Fibroblast of peridontal ligament (primary cell): ENCODE data around the gene MSI2.
"Not testable (repeated sequence)": the region's sequence is repeated elsewhere in the genome, so short reads cannot be mapped to it uniquely, and the experiment has no call there.

Source experiments
- DNase-seq: peaks from one replicate; pipeline ENCODE4 v3.0.0-alpha.2; 2010; ENCODE audit errors: extremely low read depth

Gene MSI2

DNA sequence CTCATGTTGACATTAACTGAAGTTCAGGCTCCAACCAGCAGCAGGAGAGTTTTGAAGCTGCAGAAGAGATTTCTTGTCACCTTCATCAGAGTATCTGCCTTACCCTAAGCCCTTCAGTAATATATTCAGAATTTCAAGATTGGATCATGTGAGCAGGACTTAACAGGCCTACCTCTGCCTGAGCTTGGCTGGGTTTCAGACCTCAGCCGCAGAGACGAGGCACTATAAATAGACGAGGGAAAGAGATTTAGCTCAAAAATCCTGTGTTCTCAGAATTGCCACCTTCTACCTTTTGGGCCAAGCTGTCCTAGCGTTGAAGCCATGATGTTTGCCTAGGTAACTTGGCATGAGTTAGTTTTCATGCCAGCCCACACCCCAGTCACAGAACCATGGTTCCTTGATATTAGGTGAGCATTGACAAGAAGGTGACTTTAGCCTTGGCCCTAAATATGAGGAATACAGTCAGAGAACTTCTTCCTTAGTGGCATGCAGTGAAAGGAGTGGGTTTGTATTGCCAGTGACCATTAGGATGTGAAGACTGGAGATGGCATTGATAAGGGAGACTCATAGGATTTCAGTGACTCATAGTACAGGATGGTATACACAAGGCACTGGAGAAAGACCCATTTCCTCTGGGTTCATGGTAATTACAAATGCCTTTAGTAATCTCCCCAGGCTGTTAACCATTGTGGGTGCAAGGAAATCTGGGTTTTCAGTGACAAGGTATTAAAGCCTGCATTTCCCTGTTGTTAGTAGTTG, 224.3 kb downstream of the MSI2 start:
- peak; percentile 4 for DNase-seq

DNA sequence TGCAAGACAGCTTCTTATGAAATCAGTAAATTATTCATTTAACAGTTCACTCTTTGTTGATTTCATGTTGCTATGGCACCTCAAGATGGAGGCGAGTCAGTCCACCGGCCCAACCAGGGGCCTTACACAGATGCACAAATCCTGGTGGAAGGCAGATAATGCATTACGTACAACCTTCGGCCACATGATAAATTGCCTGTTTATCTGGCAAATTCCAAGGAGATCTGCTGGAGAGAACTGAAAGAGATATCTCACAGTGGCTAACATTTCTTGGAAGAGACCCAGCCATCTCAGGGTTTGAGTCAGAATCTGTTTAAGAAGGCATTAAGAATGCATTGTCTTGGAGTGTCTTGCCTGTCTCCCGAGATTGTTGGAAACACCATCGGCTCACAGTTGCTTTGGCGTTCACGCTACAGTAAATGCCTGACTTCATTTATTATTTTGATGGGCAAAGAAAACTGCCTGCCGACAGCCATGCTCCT, 225.6 kb downstream of the MSI2 start:
- DNase-seq = peak; percentile 86

DNA sequence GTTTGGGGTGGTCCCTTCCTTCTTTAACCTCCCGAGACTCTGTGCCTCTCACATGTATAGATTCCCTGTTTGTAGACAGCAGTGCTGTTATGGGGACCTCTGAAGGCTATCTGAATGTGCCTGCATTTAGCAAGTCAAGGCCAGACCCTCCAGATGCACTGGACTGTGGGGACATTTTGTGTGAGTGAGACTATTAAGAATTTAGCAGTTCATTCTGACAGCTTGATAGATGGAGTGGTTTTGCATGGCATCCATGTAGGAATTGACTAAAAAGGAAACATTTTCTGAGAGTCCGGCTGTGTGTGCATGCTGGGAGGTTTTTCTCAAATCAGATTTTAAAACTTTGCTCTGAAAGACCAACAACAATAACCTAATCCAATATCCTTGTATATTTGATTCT, 226.3 kb downstream of the MSI2 start:
- DNase-seq = no peak

DNA sequence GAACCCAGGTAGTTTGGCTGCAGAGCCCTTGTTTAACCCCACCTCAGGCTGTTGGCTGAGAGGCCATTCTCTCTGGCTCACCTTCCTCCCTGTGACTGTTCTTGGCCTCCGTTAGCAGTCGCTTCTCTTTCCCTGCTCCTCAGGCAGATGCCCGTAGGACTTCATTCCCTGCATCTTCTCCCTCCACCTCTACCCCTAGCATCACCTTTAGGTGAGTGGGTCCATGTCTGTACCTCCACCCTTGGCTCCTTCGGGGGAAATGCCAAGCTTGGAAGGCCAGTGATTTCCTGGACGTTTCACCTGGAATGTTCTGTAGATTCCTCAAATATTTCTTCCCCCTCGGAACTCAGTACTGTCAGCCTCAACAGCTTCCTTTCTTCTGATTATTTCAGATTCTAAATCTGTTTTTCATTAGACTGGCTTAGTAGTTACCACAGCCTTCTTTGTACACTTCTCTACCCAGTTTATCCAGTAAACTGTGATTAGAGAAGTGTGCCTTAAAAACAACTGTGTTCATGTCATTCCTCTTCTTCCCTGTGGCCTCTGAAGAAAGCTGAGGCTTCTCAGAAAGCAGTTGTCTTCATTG, 227.9 kb downstream of the MSI2 start:
- DNase-seq = peak; percentile 50

DNA sequence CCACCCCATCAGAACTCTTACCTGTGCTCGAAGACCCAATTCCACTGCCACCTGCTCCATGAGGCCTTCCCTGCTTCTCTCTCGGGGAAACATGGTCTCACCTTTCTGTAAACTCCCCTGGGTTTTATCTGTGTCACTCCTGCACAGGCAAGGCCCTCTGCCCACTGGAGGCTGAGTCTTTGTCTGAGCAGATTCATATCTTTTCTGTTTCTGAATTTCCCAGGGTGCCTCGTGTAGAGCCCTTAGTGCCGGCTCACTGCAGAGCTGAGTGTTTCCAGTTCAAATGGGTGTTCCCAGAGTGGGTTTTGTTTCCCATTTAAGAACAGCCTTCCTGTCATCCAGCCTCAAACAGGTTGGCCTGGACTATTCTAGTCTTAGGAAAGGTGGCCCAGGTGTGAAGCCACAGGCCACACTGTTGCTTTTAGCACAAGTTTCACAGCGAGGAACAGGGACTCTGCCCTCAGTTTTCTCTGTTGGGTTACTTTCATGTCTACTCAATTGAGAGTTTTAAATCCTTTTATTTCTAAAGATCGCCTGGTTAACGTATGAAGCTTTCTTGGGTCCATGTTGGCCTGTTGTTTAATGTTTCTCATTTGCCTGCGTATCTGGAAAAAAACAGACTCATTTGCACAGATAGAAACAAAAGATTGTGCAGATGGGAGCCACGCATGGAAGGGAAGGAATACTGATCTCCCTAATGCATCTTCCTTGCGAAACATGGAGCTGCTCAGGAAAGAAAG, 228.7 kb downstream of the MSI2 start:
- no peak for DNase-seq

DNA sequence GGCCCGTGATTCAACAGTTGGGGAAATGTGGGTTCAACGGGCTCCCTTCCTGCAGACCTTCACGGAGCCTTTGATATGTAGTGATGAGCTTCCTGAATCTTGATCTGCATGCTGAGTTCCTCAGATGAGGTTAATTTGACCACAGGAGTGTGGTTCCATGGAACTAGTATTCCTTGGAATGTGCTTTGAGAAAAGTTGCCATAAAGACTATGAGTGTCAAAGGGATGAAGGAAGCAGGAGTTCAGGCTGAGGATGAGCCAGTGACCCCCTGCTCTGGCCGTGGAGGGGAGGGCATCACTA, 229.2 kb downstream of the MSI2 start:
- no peak for DNase-seq

DNA sequence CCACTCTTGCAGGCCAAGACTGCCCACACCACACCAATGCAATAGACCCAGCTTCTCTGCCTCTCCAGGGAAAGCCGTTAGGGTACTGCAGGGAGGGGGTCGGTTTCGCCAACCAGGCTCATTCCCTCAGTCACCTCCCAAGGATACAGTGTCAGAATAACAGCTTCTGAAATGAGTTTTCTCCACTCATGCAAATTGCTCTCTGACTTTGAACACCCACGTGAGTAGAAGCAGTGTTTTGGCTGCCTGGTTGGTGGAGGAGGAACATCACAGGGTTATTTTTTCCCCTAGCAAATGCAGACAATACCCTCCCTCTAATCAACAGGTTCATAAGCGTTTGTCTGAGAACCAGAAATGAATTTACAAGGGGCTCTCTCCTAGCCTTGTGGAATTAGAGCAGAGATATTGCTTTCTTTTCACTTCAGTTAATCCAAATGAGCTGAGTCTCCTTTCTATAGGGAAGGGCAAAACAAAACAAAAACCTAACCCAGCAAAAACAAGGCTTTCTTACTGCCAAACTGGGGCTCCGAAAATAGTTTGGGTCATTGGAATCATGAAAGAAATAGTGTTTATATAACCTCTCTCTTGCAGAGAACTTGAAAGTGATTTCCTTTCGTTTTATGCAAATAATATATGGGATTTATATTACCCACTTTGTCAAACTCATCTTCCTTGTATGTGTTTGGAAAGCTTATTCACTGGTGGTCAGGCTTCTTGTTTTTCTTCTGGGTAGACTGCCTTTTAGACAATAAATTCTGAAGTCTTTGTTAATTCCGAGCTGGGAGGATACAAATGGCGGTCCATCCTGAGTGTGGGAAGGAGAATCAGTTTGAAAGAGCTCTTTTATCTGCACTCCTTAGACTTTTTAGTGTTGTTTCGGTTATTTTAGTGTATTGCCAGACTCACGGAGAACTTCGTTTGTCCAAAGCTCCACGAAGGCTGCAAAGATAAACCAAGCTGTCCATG, 229.9 kb downstream of the MSI2 start:
- no peak for DNase-seq

DNA sequence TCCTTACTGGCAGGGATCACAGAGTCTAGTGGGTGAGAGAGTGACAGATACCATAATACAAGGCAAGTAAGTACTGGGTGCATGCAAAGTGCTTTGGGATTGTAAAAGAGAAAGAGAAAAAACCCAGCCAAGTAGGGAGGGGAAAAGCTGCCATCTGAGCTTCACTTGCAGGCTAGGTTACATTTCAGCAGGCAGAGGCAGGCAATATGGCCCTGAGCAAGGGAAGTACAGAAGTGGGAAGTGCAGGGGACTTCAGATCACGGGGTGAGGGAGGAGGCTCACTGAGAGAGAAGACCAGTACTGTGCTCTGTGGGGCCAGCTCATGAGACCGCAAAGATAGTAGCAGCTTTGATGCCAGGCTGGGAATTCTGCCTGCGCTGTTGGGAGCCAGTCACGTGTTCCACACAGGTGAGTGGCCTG, 230.6 kb downstream of the MSI2 start:
- no peak for DNase-seq

DNA sequence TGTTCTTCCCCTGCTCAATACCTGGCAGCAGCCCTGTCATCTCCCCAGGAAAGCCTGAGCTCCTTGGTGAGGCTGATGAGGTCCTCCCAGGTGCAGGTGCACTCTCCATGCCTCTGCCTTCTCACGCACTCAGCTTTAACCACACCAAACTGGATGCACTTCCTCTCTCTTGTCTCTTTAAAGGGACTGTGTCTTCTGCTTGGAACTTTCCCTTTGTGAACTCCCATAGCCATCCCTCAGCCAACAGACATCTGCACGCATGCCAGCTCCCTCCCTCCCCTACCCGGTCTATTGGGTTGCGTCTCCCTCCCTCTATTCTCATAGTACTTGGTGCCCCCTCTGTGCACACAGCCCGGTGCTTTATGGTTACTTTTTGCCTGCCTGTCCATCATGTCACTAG, 231.2 kb downstream of the MSI2 start:
- no peak for DNase-seq

DNA sequence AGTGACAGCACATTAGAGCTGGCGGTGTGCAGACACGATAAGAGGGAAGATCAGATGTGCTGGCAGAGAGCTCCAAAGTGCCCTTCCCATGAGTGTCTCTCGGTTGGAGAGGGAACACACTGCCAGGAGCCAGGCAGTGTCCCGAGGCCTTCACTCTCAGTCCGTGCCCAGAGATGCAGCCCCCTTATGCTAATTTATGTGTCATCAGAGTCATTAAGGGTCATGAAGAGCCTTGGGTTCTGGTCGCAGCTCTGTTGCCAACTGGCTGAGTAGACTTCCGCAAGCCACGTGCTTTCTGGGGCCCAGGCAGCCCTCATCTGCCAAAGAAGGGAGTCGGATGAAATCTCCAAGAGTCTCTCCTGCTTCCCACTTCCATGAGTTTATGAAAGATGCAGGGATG, 232.5 kb downstream of the MSI2 start:
- no peak for DNase-seq

DNA sequence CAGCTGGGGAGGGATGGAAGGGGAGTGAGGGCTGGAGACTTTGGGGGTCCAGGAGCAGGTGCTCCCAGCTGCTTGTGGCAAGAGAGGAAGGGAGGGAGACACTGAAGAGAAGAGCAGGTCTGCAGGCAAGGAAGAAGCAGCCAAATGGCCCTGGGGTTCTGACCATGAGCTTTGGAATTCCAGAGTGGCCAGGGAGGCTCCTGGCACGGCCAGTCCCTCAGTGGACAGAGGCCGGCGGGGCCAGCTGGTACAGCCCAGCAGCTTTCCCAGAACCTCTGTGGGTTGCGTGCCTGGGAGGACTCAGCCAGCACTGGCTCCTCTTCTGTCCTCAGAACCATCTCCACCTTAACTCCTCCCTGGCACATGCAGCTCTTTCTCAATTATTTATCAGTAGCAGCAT, 233.0 kb downstream of the MSI2 start:
- DNase-seq = no peak

DNA sequence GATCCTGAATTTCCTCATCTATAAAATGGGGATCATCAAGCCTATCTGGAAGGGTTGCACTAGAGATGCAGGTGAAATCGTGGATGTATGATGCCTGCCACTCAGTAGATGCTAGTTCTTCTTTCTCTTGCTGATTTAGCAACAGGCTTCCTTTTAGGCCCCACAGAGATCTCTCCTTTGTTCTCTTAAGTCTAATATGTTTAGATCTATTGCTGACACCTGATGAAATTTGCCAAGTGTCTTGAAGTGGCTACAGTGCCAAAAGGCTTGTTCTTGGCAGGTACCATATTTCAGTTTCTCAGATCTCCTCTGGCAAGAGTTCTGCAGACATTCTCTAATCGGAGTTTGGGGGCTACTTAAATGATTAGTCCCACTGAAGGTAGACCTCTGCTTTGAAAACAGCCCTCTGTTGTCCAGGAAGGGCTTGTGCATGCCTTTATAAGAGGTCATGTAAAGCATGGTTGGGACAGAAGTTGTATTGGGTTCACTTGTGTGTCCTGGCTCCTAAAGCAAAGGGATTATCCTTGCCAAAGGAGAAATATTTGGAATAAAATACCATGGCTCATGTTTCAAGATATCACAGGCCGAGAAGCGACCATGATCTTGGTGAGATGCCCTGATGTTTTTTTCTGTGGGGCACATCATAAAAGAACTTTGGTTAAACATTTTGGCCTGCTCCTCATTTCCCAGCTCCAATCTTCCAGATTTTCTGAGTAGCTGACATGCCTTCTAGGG, 234.0 kb downstream of the MSI2 start:
- no peak for DNase-seq

DNA sequence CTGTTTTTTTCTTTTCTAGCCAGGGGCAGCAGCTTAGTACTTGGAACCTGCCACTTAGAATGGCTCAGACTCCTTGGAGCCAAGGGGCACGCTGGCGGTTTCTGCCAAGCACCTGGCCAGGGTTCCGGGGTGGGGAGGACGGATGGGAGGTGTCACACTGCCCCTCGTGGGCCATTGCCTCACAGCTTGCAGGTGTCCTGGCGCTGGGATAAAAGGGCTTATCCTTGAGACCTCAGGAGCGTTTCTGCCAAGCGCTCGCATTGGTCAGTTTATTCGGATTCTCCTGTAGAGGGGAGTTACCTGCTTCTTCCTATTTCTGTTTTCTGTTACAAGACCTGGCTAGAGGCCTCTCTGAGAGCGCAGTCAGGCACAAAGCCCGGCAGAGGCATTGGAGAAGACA, 234.6 kb downstream of the MSI2 start:
- no peak for DNase-seq

DNA sequence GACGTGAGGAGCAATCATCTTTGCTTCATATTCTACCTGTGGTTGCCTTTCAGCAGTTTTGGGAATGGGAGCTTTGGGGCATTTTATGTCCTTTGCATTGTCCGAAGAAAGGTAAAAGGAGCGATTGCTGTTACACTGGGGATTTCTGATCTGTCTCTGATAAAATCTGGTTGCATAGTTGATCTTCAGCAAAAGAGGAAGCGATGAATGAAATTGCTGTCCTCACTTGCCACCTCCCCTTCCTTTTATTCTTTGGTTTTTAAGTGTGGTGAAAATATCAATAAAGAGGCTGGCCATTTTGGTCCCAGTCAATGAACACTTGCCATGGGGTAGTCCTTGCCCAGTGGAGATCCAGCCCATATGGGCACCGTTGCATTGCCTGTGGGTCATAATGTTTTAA, 236.8 kb downstream of the MSI2 start:
- no peak for DNase-seq

DNA sequence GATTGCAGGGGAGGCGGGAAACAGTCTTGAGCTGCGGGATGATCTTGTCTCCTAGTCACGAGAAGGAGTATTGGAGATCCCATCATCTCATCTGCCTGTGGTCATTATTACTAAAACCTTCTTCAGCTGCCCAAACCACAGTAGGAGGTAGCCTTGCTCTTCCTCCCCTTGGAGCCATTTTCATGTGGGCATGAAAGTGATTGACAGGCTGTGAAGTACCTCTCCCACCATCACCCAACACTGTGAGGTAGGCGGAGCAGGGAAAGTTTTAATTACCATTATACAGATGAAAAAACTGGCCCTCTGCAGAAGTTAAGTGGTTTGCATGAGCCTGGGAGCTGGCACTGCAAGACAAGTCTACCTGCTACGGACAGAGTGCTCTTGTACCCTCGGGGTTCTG, 237.3 kb downstream of the MSI2 start:
- DNase-seq = no peak

DNA sequence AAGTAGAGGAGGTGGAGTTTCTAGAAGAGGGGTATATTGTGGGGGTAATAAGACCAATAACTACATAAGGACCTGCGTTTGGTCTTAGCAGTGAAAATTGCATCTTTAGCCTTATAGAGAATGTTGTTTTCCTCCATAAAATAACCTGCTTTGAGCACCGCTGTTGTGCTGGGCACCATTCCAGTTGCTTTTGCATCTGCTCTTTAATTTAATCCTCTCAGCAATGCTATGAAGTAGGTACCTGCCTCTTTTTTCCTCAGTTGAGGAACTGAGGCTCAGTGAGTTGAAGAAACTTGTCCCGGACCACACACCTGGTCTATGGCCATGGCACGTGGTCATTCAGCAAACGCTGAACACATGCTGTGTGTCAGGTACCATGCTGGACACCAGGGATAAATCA, 238.1 kb downstream of the MSI2 start:
- DNase-seq = no peak

DNA sequence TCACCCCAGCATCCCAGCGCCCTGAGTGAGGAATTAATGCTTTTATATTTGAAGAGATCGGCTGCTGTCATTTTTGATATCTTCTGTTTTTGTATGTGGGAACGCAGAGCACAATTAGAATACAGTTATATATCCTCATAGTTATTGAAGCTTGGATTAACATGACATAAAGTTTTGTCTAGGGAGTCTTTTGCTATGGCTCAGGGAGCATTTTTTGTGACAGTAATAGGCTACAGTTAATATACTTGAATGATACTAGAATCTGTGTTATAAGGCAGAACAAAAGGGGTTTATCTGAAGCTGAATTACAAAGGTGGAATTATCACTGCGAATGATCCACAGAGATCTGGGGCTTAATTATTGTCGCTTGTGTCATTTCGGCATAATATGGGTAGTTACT, 239.4 kb downstream of the MSI2 start:
- DNase-seq = no peak

DNA sequence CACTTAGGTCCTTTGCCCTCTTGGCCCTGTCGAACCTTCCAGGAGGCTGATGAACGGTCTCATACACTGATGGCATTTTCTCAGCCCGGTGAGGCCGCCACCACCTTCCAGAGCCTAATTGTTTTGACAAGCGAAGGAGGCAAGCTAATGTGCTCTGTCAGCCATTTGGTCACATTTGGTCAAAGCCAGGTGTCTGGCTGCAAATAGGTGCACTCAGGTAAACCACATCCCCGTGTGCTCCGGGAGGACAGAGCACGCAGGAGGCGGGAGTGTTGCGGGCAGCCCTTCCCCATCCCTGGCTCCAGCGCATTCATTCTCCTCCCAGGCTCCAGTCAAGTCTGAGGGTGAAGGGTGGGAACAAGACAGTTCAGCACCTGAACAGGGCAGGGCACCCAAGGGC, 240.1 kb downstream of the MSI2 start:
- DNase-seq = no peak

DNA sequence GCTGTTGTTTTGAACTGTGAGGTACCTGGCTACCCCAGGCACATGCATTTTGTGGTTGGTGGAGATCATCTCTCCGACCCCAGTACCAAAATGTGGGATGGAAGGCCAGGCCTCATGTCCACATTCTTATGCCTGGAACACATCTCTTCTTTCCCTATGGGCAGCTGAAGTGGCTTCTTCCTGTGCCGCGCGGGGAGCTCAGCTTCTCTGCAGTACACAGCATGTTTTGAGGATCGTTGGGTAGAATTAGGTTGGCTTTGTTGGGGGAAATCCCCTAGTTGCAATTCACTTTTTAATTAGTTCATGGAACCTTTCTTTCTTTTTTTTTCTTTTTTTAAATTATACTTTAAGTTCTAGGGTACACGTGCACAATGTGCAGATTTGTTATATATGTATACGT, 242.1 kb downstream of the MSI2 start:
- DNase-seq = no peak

DNA sequence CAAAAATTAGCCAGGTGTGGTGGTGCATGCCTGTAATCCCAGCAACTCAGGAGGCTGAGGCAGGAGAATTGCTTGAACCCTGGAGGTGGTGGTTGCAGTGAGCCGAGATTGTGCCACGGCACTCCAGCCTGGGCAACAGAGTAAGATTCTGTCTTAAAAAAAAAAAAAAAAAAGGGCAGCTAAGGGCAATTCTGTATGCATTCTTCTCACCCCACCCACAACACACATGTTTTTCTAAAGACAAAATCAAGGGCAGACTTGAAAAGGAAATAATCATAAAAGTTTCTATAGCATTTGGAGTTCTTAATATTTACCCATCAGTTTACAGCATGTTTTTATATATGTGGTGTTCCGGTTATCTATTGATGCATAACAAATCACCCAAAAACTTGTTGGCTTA, 242.9 kb downstream of the MSI2 start:
- DNase-seq = not testable (repeated sequence)

DNA sequence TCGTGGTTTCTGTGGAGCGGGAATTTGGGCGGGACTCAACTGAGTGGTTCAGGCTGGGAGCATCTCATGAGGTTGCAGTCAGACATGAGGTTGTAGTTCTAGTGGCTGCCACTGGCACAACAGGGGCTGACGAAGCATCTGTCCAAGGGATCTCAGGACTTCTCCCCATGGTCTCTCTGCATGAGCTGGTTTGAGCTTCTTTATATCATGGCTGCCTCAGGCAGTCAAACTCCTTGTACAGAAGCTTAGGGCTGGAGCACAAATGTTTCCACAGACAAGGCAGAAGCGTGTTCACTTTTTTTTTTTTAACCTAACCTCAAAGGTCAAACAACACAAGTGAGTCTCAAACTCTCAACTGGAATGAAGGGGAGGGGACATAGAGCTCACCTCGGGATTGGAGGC, 243.3 kb downstream of the MSI2 start:
- DNase-seq = no peak
